HK-2 (cell line): Measurements from ENCODE around the gene PHLDA2.

Experiments
- DNase-seq: peaks from one replicate; pipeline ENCODE4 v3.0.0-alpha.2; 2018; ENCODE audit not compliant: unreplicated experiment

PHLDA2 gene

DNA sequence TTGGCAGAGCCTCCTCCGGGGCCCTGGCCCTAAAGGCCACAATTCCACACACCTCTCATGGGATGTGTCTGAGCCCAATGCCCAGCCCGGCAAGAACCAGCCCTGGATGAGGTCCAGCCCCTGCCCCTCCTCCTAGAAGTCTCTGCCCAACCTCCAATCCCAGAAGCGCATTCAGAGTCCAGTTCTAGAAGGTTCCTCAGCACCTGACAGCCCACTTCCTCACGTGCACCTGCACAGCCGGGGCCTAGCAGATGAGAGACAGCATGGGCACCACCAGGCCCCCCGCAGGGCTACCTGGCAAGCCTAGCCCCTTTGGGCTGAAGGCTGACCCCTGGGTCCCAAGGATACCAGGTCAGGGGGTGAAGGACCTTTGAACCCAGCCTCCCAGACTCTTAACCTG lies 32.2 kb downstream of the PHLDA2 start:
- no peak for DNase-seq

DNA sequence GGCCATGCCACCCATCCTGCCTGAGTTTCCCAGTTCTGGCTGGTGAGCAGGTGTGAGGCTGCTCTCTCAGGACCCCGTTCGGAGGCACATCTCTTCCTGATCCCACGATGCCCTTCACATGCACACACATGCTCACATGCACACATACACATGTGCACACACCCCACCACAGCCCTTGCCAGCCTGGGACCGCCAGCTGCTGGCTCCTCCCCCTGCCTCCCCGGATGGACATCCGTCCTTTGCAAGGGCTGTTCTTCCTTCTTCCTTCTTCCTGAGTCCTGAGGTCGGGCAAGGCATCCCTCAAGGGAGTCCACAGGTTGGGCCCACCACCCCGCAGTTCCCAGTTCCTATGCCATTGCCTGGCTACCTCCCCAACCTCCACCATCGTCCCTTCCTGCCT lies 33.2 kb downstream of the PHLDA2 start:
- DNase-seq = no peak

DNA sequence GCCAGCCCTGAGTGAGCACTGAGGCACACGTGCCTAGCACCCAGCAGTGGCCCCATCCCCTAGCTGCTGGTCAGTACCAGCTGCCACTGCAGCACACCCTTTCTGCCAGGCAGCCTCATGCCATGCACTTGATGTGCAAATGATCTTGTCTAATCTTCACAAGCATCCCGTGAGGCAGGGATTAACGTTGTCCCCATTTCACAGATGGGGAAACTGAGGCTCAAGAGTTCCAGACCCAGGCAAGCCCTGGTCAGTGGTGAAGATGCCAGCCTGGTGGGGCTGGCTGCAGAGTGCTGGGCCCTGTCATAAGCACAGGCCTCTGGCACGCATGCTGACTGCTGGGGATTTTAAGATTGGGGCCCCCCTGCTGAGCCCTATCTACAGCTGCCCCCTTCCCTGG lies 35.3 kb downstream of the PHLDA2 start:
- no peak for DNase-seq

DNA sequence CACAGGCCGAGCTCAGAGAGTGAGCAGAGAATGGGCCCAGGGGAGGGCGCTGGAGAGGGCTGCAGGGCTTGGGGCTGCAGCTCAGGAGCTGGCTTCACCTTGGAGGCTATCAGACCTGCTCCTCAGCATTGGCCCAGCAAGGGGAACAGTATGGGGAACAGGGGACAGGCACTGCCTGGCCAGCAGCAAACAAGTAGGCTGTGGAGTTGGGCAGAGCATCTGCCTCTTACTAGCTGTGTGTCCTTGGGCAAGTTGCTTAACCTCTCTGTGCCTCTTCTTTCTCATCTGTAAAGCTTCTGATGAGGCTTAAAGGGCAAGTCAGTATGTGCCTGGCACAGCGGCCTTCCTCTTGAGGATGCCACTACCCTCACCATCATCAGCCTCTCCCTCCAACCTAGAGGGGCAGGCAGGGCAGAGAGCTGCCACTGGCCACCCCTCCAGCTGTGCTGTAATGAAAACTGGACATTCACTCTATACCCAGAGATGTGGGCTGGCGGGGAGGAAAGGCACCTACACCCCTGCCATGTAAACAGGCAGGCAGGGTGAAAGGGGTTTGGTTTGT lies 36.2 kb downstream of the PHLDA2 start:
- DNase-seq = no peak

DNA sequence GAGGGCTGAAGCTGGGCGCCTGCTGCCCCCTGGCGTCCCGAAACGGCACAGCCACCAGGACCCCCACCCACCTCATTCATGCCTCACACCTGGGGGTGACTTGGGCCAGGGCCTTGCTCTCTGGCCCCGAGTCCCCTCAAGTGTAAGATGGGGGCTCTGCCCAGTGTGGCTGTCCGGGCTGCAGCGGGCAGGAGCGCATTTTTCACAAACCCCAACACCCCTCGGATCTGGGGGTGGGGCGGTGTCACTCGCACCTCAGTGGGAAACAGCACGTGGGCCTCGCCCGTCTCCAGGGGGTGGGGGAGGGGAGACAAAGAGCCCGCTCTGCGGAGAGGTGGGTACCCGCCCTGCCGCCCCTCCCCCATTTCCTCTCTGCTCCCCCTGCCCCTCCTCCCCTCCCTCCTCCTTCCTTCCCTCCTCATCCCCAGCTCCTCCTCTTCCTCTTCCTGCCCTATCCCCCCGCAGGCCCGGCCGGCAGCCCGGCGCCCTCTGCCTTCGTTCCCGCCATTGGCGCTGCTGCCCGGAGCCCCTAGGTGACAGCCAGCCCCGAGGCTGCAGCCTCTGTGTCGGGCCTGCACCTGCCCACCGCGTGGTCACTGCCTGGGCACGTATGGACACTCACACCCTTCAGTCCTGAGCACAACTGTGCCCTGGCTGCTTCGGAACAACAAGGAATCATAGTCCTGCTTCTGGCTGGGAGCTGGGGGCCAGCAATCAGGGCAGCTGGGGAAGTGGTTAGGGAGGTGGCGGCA lies 36.8 kb downstream of the PHLDA2 start:
- peak; percentile 72 for DNase-seq

DNA sequence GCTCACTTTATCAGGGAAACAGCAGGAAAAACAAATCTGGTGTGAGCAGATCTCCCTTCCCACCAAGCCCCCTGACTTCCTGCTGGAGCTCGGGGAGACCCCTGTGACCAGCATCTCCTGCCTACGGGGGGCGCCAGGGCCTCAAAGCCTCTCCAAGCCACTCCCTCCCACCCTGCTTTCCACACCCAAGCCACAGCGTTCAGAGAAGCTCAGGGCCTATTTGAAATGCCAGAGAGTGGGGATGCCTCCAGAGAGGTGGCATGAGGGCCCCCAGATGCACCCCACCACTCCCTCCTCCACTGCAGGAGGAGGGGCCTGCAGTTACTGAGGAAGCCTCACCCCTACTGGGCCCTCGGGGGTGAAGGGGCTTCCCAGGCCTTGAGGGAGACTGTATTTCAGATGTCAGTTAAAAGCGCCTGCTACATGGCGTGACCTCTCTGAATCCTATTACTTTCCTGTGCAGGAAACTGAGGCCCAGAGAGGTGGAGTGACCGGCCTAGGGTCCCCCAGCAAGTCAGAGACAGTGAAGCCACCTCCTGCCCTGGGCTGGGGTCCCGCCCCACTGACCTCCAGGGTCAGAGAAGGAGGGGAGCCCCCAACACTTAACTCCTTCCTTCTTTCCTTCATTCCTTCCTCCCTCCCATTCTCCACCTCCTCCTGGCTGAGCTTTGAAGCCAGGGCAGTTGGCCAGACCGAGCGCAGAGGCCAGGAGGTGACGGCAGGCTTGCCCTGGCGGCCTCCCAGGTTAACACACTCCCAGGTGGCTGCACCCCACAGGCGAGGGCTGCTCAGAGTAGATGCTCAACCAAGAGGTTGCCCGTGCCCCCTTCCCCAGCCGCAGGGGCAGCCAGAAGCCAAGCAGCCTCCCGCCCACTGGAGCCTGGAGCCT lies 37.6 kb downstream of the PHLDA2 start:
- DNase-seq = no peak

- peak; percentile 74 for DNase-seq
These were observed 38.5 kb downstream of the PHLDA2 start for GRCh38 chr11:2890466-2891294.

DNA sequence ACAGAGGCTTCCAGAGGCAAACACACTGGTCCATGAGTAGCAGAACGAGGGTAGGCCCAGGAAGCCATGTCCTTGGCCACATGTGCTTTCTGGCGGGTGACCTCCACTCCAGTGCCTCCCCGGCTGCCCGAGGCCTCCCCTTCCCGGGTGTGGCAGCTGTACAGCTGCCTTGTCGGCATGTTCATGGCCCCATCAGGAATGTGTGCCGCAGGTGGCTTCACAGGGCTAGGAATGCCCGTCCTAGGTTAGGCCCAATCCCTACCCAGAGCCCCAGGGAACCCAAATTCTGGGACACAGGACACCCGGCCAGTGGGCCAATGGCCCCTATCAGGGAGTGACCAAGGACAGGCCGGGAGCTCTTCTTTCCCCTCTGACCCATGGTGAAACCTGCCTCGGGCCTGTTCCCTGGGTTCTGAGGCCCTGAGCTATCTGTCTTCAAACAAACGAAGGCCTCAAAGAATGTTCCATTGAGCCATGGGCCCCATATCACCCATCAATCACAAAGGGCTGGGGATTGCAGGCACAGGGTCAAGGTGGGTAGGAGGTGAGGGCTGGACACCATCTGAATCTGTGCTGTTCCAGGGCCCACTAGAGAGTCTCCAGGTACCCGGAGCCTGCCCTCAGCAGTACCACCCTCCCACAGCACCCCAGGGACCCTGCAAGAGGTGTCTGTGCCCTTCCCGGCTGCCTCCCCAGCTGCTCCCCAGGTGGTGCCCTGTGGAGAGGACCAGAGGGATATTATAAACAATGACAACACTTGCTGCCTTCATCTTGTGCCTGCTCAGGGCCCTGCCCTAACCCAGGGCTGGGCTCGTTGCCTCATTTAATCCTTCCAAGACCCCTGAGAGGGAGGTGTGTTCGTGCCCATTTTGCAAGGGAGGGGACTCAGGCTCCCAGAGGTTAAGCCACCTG lies 39.6 kb downstream of the PHLDA2 start:
- DNase-seq = no peak

- peak; percentile 83 for DNase-seq
These were observed 40.8 kb downstream of the PHLDA2 start for GRCh38 chr11:2888266-2888968.

GRCh38 chr11:2887515-2888195 lies 41.6 kb downstream of the PHLDA2 start:
- no peak for DNase-seq

- DNase-seq = no peak
These were observed 42.3 kb downstream of the PHLDA2 start for GRCh38 chr11:2886936-2887335.

DNA sequence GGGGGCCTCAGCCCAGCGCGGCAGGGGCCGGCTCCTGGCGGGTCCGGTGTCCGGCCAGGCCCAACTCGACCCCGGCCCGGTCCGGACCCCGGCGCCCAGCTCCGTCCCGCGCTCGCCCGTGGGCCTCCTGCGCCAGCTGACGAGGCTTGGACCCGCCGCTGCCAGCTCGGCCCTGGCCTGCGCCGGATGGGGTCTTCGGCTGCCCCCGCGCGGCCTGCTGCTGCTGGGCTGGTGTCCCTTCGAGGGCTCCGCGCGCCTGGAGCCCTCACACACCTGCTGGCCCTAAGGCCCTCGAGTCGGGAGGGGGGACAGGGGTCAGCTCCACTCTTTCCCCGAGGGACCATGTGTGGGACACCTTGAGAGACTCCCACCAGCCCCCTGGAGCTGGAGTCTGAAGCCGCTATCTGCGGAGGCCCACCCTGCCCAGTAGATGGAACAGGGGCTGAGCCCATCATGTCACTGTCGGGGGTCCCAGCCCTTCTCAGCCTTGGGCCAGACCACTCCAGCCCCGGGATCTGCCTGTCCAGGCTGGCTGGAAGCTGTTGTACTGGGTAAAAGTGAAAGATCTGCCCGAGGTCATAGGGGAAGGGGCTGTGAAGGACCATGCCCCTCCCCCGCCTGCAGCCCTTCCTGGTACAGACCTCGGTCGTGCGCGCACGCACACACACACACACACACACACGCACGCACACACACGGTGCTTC lies 42.9 kb downstream of the PHLDA2 start:
- no peak for DNase-seq

- DNase-seq = peak; percentile 71
These were observed 43.5 kb downstream of the PHLDA2 start, which contains the start of gene CDKN1C for GRCh38 chr11:2885678-2886081. TSS of gene CDKN1C (minus strand) at chr11:2885775. CDS start at chr11:2885456, 319 bp downstream.

DNA sequence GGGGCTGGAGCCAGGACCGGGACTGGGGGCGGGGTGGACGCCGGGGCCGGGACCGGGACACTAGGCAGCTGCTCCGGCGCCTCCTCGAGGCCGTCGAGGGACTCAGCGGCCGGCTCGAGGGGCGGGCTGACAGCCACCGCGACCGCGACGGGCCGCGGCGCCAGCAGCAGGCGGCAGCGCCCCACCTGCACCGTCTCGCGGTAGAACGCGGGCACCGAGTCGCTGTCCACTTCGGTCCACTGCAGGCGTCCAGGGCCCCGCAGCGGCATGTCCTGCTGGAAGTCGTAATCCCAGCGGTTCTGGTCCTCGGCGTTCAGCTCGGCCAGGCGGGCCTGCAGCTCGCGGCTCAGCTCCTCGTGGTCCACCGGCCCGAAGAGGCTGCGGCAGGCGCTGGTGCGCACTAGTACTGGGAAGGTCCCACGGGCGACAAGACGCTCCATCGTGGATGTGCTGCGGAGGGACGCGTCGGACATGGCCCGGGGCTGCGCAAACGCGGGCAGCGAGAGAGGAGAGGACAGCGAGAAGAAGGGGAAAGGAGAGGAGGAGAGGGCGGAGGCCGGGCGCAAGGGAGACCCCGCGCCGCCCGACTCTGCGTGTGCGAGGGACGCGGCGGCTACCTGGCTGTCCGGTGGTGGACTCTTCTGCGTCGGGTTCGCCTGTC lies 44.1 kb downstream of the PHLDA2 start:
- DNase-seq = peak; percentile 50

GRCh38 chr11:2883979-2884815 lies 45.0 kb downstream of the PHLDA2 start:
- DNase-seq = no peak

GRCh38 chr11:2883640-2883978 lies 45.6 kb downstream of the PHLDA2 start:
- DNase-seq = no peak

- no peak for DNase-seq
These were observed 46.7 kb downstream of the PHLDA2 start for GRCh38 chr11:2882396-2883110.
